Hepatocyte (in vitro differentiated cells): ENCODE measurements around the gene SMIM9.

Source experiments
- EZH2phosphoT487 ChIP-seq: fragments of 200-600 bp; sonication (generic); IDR thresholded peaks from one replicate; pipeline ENCODE4 v1.6.1; 2018; ENCODE audit warnings: antibody characterized with exemption, mild to moderate bottlenecking, low read depth, moderate library complexity; ENCODE audit not compliant: unreplicated experiment, severe bottlenecking
- TF ChIP-seq, protein P1 (sequence below): fragments of 200-600 bp; sonication (generic); IDR thresholded peaks from 2 replicates; pipeline ENCODE4 v1.5.1; 2016; ENCODE audit warnings: antibody characterized with exemption, mild to moderate bottlenecking; ENCODE audit not compliant: poor library complexity

DNA sequence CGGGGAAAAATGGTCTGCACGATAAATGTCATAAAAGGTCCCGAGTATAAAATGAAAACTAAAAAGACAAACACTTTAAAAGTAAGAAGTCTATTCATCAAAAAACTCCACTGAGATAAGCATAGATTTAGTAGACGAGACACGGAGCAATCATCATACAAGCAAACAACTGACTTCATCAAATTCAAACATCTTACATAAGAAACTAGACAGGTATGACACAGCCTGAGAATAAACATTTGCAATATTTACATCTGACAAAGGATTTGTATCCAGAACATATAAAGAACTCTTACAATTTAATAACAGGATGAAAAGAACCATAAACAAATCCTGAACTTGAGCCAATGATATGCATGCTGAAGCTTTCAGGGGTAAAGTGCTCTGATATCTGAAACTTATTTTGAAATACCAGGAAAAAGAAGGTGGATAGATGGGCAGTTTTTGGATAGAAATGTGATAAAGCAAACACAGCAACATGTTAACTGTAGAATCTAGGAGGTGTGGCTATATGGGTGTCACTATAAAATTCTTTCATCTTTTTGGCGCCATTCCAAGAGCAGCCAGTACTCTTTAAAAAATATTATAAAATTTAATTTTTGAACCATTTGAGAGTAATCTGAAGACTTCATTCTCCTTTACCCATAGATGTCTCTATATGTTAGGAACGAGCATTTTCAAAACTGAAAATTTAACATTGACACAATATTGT, 41.2 kb downstream of the SMIM9 start:
- TF ChIP-seq, protein P1, sequence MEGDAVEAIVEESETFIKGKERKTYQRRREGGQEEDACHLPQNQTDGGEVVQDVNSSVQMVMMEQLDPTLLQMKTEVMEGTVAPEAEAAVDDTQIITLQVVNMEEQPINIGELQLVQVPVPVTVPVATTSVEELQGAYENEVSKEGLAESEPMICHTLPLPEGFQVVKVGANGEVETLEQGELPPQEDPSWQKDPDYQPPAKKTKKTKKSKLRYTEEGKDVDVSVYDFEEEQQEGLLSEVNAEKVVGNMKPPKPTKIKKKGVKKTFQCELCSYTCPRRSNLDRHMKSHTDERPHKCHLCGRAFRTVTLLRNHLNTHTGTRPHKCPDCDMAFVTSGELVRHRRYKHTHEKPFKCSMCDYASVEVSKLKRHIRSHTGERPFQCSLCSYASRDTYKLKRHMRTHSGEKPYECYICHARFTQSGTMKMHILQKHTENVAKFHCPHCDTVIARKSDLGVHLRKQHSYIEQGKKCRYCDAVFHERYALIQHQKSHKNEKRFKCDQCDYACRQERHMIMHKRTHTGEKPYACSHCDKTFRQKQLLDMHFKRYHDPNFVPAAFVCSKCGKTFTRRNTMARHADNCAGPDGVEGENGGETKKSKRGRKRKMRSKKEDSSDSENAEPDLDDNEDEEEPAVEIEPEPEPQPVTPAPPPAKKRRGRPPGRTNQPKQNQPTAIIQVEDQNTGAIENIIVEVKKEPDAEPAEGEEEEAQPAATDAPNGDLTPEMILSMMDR, result no peak
- no peak for TF ChIP-seq EZH2phosphoT487
